Coronary artery (tissue), 2 donors: Measurements from ENCODE around the gene TMEM131L.
"Not testable (repeated sequence)": the region's sequence is repeated elsewhere in the genome, so short reads cannot be mapped to it uniquely, and the experiment has no call there.

Experiments used
- DNase-seq: peaks from one replicate; pipeline ENCODE4 v3.0.0-alpha.2; 2017; ENCODE audit warnings: low spot score
- H3K27ac ChIP-seq, 2 donors: fragments of 200-600 bp; sonication (generic); one replicate each; pipeline ENCODE4 v1.5.1; 2016 to 2019
- H3K4me3 ChIP-seq: fragments of 200-600 bp; sonication (generic); 2 replicates; pipeline ENCODE4 v1.5.1; 2016; ENCODE audit warnings: mild to moderate bottlenecking, moderate library complexity
- CTCF ChIP-seq: fragments of 200-600 bp; sonication (generic); IDR thresholded peaks from one replicate; pipeline ENCODE4 v1.5.1; 2019; ENCODE audit warnings: antibody characterized with exemption

The TMEM131L gene

DNA sequence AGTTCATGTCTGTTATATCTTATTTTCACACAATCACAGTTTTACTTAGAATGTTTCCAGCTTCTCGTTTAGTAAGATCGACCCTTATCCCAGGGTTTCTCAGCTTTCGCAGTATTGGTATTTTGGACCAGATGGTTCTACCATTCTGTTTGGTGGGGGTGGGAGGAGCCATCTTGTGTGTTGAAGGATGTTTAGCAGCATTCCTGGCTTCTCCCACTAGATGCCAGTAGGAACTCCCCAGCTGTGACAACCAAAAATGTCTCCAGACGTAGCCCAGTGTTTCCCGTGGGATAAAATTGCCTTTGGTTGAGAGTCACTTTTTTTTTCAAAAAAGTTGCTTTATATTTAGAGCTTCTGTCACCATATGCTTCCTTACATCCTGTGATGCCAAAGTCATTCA, 127.0 kb downstream of the TMEM131L start:
- TF ChIP-seq CTCF: no peak
- no peak for DNase-seq
- Histone ChIP-seq H3K27ac (no peak overlapping the region), H3K4me3 (no peak overlapping the region)

GRCh38 chr4:153594210-153594609, 128.1 kb downstream of the TMEM131L start:
- TF ChIP-seq CTCF: no peak
- H3K27ac ChIP-seq: peak overlapping the region in 1 of 2 donors; percentile 9
- H3K4me3 ChIP-seq: no peak overlapping the region
- DNase-seq: no peak

DNA sequence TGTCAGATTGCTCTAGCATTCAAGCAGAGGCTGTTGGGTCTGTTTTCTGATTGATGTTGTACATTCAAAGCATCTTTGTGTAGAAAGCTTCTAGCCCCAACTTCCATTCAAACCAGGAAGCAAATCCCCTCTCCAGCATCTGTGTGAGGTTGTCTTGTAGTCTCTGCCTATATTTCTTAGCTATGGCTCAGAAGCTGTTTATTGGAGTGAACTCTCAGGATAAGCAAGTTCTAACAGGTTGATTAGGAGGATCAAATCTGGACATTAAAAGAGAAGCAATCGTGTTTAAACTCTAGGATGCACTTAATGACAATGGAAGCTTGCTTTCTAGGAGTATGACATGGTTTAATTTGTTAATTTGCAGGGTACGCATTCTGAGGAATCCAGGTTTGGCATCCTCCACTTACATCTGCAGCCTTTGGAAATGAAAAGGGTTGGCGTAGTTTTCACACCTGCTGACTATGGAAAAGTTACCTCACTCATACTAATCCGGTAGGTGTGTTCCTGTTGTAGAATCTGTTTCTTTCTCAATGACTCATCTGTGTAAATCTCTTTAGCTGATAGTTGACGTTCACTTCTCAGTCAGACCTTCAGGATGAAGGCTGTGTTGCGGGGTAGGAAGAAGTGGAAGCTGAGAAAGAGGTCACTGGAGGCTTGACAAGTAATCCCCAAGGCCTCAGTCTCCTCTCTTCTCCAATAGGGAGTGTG, 129.9 kb downstream of the TMEM131L start:
- H3K27ac ChIP-seq: no peak overlapping the region
- DNase-seq: no peak

GRCh38 chr4:153602758-153603157, 136.6 kb downstream of the TMEM131L start:
- no peak overlapping the region for H3K4me3 ChIP-seq
- TF ChIP-seq CTCF: no peak
- no peak for DNase-seq
- no peak overlapping the region for H3K27ac ChIP-seq

More for the DNA sequence above, 129.9 kb downstream of the TMEM131L start:
- H3K4me3 ChIP-seq: no peak overlapping the region
- no peak for TF ChIP-seq CTCF

- no peak for TF ChIP-seq CTCF
- no peak overlapping the region for H3K27ac ChIP-seq
- no peak for DNase-seq
- no peak overlapping the region for H3K4me3 ChIP-seq
These were observed 137.1 kb downstream of the TMEM131L start for GRCh38 chr4:153603258-153603657.

- no peak for DNase-seq
- Histone ChIP-seq H3K4me3 (no peak overlapping the region), H3K27ac (no peak overlapping the region)
- no peak for TF ChIP-seq CTCF
These were observed 137.7 kb downstream of the TMEM131L start for GRCh38 chr4:153603835-153604234.

- H3K4me3 ChIP-seq, H3K27ac ChIP-seq, DNase-seq: not testable (repeated sequence)
These were observed 142.9 kb downstream of the TMEM131L start for GRCh38 chr4:153609070-153609469.
